HG03439 (cell line): ENCODE measurements around the gene RNF180.
"Not testable (repeated sequence)": the region's sequence is repeated elsewhere in the genome, so short reads cannot be mapped to it uniquely, and the experiment has no call there.

Experiments used
- ATAC-seq: cut with Tn5 transposase; IDR thresholded peaks from one replicate; pipeline ENCODE4 v1.9.1; 2021; ENCODE audit warnings: mild to moderate bottlenecking, moderate library complexity; ENCODE audit not compliant: unreplicated experiment

RNF180 gene

DNA sequence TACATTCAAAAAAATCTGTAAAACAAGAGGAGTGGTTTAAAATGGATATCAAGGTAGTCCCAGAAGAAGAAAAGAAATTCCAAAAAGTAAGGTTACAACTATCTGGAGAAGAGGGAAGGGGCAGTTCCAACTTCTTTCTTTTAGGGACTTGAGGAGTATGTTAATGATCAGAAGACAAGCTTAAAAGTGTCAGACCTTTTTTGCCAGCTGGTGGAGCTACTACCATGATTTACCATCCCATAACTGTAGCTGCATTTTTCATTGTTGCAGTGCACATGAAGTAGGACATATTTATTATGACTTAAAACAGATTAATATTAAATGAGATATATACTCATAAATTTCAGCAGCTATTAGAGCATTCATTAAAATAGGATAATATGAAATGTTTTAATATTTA lies 181.7 kb downstream of the RNF180 start:
- ATAC-seq: no peak

DNA sequence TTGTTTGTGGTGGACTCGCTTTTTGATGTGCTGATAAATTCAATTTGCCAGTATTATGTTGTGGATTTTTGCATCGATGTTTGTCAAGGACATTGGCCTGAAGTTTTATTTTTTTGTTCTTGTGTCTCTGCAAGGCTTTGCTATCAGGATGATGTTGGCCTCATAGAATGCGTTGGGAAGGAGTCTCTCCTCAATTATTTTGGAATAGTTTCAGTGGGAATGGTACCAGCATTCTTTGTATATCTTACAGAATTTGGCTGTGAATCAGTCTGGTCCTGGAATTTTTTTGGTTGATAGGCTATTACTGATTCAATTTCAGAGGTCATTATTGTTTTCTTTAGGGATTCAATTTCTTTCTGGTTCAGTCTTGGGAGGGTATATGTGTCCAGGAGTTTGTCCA lies 198.8 kb downstream of the RNF180 start:
- no peak for ATAC-seq

DNA sequence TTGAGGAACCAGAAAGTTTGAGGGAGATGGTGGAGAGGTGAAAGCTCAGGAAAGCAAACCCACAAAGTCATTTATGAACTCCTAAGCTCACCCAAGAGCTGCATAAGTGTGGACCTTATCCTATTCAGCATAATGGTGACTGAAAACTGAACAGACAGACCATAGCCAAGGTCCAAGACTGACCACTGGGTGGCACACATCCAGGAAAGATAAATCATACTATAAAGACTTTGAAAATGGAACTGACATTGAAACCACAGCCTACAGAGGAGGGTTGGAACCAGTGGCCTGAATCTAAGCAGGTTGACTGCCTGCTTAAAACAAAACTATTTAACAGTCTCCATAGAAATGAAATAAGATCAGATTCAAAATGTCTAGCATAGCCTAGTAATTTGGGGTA lies 219.1 kb downstream of the RNF180 start:
- peak; percentile 85 for ATAC-seq

DNA sequence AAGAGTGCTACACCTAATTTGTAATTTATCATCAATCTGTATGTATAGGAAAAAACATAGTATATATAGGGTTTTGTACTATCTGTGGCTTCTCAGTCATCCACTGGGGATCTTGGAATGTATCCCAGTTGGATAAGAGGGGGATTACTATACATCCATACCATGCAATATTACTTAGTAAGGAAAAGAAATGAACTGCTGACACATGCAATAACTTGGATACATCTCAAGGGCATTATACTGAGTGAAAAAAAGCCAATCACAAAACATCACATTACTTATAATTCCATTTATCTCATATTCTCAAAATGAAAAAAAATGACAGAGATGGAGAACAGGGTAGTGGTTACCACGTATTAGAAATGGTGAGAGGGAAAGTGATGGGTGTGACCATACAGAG lies 231.9 kb downstream of the RNF180 start:
- ATAC-seq: no peak

DNA sequence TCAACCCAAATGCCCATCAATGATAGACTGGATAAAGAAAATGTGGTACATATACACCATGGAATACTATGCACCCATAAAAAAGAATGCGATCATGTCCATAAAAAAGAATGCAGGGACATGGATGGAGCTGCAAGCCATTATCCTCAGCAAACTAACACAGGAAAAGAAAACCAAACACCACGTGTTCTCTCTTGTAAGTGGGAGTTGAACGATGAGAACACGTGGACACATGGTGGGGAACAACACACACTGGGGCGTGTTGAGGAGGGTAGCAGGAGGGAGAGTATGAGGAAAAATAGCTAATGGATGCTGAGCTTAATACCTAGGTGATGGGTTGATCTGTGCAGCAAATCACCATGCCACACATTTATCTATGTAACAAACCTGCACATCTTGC lies 233.1 kb downstream of the RNF180 start:
- not testable (repeated sequence) for ATAC-seq

DNA sequence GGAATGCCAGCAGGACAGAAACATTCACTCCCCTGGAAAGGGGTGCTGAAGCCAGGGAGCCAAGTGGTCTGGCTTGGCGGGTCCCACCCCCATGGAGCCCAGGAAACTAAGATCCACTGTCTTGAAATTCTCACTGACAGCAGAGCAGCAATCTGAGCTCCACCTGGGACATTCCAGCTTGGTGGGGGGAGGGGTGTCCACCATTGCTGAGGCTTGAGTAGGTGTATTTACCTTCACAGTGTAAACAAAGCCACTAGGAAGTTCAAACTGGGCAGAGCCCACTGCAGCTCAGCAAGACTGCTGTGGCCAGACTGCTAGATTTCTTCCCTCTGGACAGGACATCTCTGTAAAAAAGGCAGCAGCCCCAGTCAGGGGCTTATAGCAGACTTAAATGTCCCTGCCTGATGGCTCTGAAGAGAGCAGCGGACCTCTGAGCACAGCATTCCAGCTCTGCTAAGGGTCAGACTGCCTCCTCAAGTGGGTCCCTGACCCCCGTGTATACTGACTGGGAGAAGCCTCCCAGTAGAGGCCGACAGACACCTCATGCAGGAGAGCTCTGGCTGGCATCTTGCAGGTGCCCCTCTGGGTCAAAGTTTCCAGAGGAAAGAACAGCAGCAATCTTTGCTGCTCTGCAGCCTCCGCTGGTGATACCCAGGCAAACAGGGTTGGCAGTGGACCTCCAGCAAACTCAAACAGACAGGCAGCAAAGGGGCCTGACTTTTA lies 241.6 kb downstream of the RNF180 start:
- ATAC-seq: not testable (repeated sequence)

DNA sequence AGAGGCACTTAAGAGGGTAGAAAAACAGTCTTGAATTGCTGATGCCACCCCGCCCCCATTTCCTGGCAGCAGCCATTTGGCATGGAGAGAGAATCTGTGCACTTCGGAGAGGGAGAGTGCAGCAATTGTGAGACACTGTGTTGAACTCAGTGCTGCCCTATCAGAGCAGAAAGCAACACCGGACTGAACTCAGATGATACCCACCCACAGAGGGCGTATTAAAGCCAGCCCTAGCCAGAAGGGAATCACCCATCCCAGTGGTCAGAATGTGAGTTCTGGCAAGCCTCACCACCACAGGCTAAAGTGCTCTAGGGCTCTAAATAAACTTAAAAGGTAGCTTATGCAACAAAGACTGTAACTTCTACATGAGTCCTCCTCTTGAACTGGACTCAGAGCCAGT lies 251.7 kb downstream of the RNF180 start:
- ATAC-seq: no peak

DNA sequence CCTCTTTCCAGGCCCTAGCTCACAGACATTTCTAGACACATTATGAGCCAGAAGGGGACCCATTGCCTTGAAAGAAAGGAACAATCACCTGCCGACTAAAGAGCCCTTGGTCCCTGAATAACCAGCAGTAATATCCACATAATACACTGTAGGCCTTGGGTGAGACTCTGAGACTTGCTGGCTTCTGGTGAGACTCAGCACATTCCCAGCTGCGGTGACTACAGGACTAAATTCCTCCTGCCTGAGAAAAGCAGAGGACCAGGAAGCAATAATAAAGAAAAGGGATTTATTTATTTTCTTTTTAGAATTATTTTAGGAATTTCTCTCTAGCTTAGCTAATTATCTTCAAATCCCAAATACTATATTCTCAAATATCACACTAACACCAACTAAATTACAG lies 252.4 kb downstream of the RNF180 start:
- no peak for ATAC-seq
